HepG2 (cell line): ENCODE results near the gene PXMP4. TPM values are rescaled to one million over a fixed set of nuclear protein-coding genes. Genes with fewer than 3 reads are reported as not detected.

Source experiments
- MAF1 ChIP-seq: sonication (generic); formaldehyde crosslinking; IDR thresholded peaks from 2 replicates; pipeline ENCODE4 v1.5.0; 2020; ENCODE audit warnings: missing genetic modification reagents, borderline replicate concordance
- NFIB ChIP-seq: sonication (generic); formaldehyde crosslinking; IDR thresholded peaks from 2 replicates; pipeline ENCODE4 v1.9.0; 2021; ENCODE audit warnings: missing genetic modification reagents, mild to moderate bottlenecking, borderline replicate concordance
- RFXAP ChIP-seq: sonication (generic); formaldehyde crosslinking; IDR thresholded peaks from 2 replicates; pipeline ENCODE4 v1.4.0; 2020; ENCODE audit warnings: missing genetic modification reagents, borderline replicate concordance
- SNAPC2 ChIP-seq: sonication (generic); formaldehyde crosslinking; IDR thresholded peaks from 2 replicates; pipeline ENCODE4 v1.8.1; 2022; ENCODE audit warnings: mild to moderate bottlenecking, missing genetic modification reagents
- ZFP90 ChIP-seq: sonication (generic); formaldehyde crosslinking; IDR thresholded peaks from 2 replicates; pipeline ENCODE4 v1.8.0; 2022; ENCODE audit warnings: missing genetic modification reagents, mild to moderate bottlenecking, inconsistent platforms, borderline replicate concordance
- ZNF350 ChIP-seq: sonication (generic); formaldehyde crosslinking; IDR thresholded peaks from 2 replicates; pipeline ENCODE4 v1.4.0; 2020; ENCODE audit warnings: mild to moderate bottlenecking, low read depth, missing genetic modification reagents, borderline replicate concordance
- ZNF749 ChIP-seq: sonication (generic); formaldehyde crosslinking; IDR thresholded peaks from 2 replicates; pipeline ENCODE4 v1.8.0; 2022; ENCODE audit warnings: mild to moderate bottlenecking, missing genetic modification reagents, moderate library complexity, borderline replicate concordance
- ZNF792 ChIP-seq: IDR thresholded peaks from 2 replicates; pipeline ENCODE4 v1.6.1; 2016
- ZSCAN20 ChIP-seq: sonication (generic); formaldehyde crosslinking; IDR thresholded peaks from 2 replicates; pipeline ENCODE4 v1.4.0; 2020; ENCODE audit warnings: missing genetic modification reagents, mild to moderate bottlenecking, borderline replicate concordance
- polyA plus RNA-seq, 8 experiments: library from polyadenylated mRNA; depleted of rRNA in 3 of 8; stranded (reverse) in 7 of 8; unstranded in 1 of 8; fragments of >200 nt; fragmentation: Illumina TruSeq in 4 of 8; extraction: Trizol in 4 of 8; gene quantifications; 2 replicates each; pipeline versions ENCODE4 v1.2.1 to v1.2.3, GENCODE V29; 2011 to 2016; ENCODE audit warnings: low read depth in 4 of 8, missing spikeins in 1 of 8, mixed read lengths in 1 of 8; ENCODE audit not compliant: insufficient read depth in 1 of 8
- total RNA-seq, 5 experiments: library from RNA; depleted of rRNA; stranded (reverse); fragments of >200 nt; fragmentation: Illumina TruSeq; extraction: Trizol; gene quantifications; 2 replicates each; pipeline ENCODE4 v1.2.3, GENCODE V29; 2016; ENCODE audit warnings: low read depth in 1 of 5
- TF ChIP-seq, protein P1 (sequence below), 2 experiments: sonication (generic) in 1 of 2; formaldehyde crosslinking in 1 of 2; IDR thresholded peaks; 2 replicates each; pipeline versions ENCODE4 v1.4.0 to v1.6.1; 2016 to 2020; ENCODE audit warnings: borderline replicate concordance in 1 of 2, low read depth in 1 of 2, mild to moderate bottlenecking in 1 of 2, missing genetic modification reagents in 1 of 2
- TF ChIP-seq, protein P2 (sequence below): sonication (generic); formaldehyde crosslinking; IDR thresholded peaks from 2 replicates; pipeline ENCODE4 v1.9.0; 2022; ENCODE audit warnings: missing genetic modification reagents, mild to moderate bottlenecking, borderline replicate concordance
- TF ChIP-seq, protein P3 (sequence below): sonication (generic); formaldehyde crosslinking; IDR thresholded peaks from 2 replicates; pipeline ENCODE4 v1.5.0; 2020; ENCODE audit warnings: mild to moderate bottlenecking, missing genetic modification reagents
- TF ChIP-seq, protein P4 (sequence below): sonication (generic); formaldehyde crosslinking; IDR thresholded peaks from 2 replicates; pipeline ENCODE4 v1.8.0; 2022; ENCODE audit warnings: mild to moderate bottlenecking, missing genetic modification reagents
- TF ChIP-seq, protein P5 (sequence below): sonication (generic); formaldehyde crosslinking; IDR thresholded peaks from 2 replicates; pipeline ENCODE4 v1.5.1; 2020; ENCODE audit warnings: missing genetic modification reagents, mild to moderate bottlenecking, borderline replicate concordance

PXMP4 gene
- total and polyA plus RNA-seq, 2 of the 13 experiments (the other 11 are each of a cell fraction or from before 2014, with no cell fraction given) = not detected

DNA sequence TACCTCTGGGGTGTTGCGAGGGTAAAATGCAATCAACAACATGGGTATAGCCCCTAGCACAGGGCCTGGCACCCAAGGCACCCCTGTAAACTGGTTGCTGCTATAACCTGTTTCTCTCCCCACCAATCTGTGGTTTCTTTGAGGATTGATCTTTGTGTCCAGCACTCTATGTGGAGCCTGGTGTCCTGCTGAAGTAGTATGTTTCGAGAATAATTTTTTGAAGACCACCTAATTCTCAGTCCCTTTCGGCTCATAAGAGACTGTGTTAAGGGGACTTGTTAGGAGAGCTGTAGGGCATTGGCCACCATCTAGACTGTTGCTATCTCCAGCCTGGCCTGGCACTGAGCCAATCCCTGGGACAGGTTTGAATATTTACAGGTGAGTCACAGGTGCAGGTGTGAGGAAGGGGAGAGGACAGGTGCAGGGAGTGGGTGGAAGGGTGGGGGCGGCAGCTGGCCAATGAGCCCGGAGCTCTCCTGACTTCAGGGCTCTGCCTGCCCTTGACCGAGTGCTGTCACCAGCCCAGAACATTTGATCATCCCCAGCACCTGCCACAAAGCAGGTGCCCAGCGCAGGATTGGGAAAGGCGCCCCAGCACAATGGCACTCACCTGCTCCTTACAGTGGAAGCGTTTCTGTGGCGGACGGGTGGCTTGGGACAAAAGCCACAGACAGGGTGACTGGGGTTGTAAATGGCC lies 66.1 kb downstream of the PXMP4 start (continued):
- TF ChIP-seq, protein P1, sequence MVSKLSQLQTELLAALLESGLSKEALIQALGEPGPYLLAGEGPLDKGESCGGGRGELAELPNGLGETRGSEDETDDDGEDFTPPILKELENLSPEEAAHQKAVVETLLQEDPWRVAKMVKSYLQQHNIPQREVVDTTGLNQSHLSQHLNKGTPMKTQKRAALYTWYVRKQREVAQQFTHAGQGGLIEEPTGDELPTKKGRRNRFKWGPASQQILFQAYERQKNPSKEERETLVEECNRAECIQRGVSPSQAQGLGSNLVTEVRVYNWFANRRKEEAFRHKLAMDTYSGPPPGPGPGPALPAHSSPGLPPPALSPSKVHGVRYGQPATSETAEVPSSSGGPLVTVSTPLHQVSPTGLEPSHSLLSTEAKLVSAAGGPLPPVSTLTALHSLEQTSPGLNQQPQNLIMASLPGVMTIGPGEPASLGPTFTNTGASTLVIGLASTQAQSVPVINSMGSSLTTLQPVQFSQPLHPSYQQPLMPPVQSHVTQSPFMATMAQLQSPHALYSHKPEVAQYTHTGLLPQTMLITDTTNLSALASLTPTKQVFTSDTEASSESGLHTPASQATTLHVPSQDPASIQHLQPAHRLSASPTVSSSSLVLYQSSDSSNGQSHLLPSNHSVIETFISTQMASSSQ (IDR thresholded peaks at IDR 0.05; ENCODE audit: low read depth) = no peak
- TF ChIP-seq, protein P1 (CRISPR knock-in tag; IDR thresholded peaks at IDR 0.05; ENCODE audit: borderline replicate concordance) = 0 out of 2 replicates have a peak, but pooled peaks have one; percentile 24
- TF ChIP-seq ZFP90 (CRISPR knock-in tag) (0 out of 2 replicates have a peak, but pooled peaks have one; percentile 16), ZNF350 (CRISPR knock-in tag) (no peak), RFXAP (CRISPR knock-in tag) (0 out of 2 replicates have a peak, but pooled peaks have one; percentile 7), ZNF749 (CRISPR knock-in tag) (no peak), NFIB (CRISPR knock-in tag) (0 out of 2 replicates have a peak, but pooled peaks have one; percentile 18), SNAPC2 (CRISPR knock-in tag) (0 out of 2 replicates have a peak, but pooled peaks have one; percentile 65), ZSCAN20 (CRISPR knock-in tag) (no peak), MAF1 (CRISPR knock-in tag) (peak; percentile 31; the same call in 1 of the 2 replicates), ZNF792 (CRISPR knock-in tag) (no peak)
- TF ChIP-seq, protein P2, sequence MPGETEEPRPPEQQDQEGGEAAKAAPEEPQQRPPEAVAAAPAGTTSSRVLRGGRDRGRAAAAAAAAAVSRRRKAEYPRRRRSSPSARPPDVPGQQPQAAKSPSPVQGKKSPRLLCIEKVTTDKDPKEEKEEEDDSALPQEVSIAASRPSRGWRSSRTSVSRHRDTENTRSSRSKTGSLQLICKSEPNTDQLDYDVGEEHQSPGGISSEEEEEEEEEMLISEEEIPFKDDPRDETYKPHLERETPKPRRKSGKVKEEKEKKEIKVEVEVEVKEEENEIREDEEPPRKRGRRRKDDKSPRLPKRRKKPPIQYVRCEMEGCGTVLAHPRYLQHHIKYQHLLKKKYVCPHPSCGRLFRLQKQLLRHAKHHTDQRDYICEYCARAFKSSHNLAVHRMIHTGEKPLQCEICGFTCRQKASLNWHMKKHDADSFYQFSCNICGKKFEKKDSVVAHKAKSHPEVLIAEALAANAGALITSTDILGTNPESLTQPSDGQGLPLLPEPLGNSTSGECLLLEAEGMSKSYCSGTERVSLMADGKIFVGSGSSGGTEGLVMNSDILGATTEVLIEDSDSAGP = 0 out of 2 replicates have a peak, but pooled peaks have one; percentile 12
- TF ChIP-seq, protein P3, sequence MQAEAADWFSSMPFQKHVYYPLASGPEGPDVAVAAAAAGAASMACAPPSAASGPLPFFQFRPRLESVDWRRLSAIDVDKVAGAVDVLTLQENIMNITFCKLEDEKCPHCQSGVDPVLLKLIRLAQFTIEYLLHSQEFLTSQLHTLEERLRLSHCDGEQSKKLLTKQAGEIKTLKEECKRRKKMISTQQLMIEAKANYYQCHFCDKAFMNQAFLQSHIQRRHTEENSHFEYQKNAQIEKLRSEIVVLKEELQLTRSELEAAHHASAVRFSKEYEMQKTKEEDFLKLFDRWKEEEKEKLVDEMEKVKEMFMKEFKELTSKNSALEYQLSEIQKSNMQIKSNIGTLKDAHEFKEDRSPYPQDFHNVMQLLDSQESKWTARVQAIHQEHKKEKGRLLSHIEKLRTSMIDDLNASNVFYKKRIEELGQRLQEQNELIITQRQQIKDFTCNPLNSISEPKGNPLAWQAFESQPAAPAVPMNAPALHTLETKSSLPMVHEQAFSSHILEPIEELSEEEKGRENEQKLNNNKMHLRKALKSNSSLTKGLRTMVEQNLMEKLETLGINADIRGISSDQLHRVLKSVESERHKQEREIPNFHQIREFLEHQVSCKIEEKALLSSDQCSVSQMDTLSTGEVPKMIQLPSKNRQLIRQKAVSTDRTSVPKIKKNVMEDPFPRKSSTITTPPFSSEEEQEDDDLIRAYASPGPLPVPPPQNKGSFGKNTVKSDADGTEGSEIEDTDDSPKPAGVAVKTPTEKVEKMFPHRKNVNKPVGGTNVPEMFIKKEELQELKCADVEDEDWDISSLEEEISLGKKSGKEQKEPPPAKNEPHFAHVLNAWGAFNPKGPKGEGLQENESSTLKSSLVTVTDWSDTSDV = peak; percentile 11; the same call in 1 of the 2 replicates
- TF ChIP-seq, protein P4, sequence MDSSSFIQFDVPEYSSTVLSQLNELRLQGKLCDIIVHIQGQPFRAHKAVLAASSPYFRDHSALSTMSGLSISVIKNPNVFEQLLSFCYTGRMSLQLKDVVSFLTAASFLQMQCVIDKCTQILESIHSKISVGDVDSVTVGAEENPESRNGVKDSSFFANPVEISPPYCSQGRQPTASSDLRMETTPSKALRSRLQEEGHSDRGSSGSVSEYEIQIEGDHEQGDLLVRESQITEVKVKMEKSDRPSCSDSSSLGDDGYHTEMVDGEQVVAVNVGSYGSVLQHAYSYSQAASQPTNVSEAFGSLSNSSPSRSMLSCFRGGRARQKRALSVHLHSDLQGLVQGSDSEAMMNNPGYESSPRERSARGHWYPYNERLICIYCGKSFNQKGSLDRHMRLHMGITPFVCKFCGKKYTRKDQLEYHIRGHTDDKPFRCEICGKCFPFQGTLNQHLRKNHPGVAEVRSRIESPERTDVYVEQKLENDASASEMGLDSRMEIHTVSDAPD = 0 out of 2 replicates have a peak, but pooled peaks have one; percentile 44
- TF ChIP-seq, protein P5, sequence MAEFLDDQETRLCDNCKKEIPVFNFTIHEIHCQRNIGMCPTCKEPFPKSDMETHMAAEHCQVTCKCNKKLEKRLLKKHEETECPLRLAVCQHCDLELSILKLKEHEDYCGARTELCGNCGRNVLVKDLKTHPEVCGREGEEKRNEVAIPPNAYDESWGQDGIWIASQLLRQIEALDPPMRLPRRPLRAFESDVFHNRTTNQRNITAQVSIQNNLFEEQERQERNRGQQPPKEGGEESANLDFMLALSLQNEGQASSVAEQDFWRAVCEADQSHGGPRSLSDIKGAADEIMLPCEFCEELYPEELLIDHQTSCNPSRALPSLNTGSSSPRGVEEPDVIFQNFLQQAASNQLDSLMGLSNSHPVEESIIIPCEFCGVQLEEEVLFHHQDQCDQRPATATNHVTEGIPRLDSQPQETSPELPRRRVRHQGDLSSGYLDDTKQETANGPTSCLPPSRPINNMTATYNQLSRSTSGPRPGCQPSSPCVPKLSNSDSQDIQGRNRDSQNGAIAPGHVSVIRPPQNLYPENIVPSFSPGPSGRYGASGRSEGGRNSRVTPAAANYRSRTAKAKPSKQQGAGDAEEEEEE (CRISPR knock-in tag) = no peak
